Dedifferentiated amniotic fluid mesenchymal stem cell (primary cell): ENCODE results near the gene LARP7.
"Not testable (repeated sequence)": the region's sequence is repeated elsewhere in the genome, so short reads cannot be mapped to it uniquely, and the experiment has no call there.

Source experiments
- DNase-seq: peaks from one replicate; pipeline ENCODE4 v3.0.0-alpha.2; 2016; ENCODE audit errors: extremely low spot score

Gene LARP7

GRCh38 chr4:112636688-112637551, at the start of gene LARP7, which contains the start of gene ZGRF1:
Gene LARP7, plus strand, starts transcription at chr4:112637143. Its CDS starts 7,527 bp downstream, at chr4:112644670.
Gene ZGRF1, minus strand, starts transcription at chr4:112636909. Its CDS starts 3,733 bp downstream, at chr4:112633176.
- DNase-seq: peak; percentile 100

DNA sequence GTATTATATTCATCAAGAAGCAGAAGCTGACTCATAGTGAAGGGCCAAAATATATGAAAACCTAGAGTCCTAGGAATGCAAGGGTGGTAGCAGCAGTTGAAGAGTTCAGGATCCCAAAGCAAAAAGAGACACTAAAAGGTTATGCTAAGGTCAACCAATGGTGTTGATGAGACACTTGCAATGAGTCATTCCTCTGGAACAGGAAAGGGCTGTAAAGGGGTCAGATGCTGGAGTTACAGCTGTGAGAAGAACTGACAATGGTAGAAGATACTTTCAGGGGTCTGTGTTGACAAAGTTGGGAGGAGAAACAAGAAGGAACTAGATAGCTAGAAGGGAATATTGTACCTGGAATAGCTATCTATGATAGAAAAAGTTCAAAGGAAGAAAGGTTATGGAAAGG, 47.7 kb upstream of the LARP7 start:
- no peak for DNase-seq

DNA sequence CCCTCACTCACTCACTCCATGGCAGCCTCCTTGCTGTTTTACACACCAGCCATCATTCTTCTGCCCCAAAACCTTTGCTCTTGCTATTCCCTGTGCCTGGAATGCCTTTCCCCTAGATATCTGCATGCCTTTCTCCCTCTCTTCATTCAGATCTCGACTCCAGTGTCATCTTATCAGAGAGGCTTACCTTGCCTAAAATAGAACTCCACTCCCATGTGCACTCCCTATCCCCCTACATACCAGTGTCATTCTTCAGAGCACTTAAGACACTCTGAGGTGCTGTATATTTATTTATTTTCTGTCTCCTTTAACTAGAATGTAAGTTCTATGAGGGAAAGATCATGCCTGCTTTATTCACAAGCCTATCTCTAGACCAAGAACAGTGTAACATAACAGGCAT, 45.4 kb upstream of the LARP7 start:
- DNase-seq: no peak

- DNase-seq: no peak
Observed at GRCh38 chr4:112592717-112593116, 44.2 kb upstream of the LARP7 start.

GRCh38 chr4:112593438-112594133, 43.4 kb upstream of the LARP7 start:
- no peak for DNase-seq

GRCh38 chr4:112594993-112595392, 42.0 kb upstream of the LARP7 start:
- no peak for DNase-seq

- DNase-seq: peak; percentile 74
Observed at GRCh38 chr4:112604589-112604988, 32.4 kb upstream of the LARP7 start.

GRCh38 chr4:112612814-112613213, 24.1 kb upstream of the LARP7 start:
- DNase-seq: not testable (repeated sequence)

DNA sequence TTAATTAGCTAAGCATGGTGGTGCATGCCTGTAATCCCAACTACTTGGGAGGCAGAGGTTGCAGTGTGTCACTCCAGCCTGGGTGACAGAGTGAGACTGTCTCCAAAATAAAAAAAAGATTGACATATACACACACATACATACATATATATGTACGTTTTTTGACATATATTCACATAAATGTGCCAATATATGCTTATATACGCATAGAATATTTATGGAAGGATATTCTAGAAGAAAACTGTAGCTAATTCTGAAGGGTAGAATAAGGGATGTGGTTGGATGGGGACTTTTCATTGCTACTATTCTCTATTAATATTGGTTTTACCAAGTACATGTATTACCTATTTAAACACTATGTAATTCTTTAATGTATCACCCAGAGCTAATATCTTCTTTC, 20.0 kb upstream of the LARP7 start:
- no peak for DNase-seq

DNA sequence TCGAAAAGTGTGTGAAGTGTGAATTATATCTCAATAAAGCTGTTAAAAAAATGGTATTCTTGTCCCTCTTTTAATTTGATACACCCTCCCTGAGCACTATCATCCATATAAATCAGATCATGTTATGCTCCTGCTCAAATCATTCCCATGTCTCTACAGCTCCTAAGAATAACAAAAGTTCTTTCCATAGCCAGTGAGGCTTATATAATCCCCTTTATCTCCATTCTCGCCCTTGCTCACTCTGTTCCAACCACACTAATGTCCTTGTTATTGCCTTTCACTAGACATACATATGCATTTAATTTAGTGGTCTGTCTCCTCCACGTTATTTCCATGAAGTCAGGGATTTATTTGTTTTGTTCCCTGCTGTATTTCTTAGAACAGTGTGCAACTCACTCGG, 10.7 kb upstream of the LARP7 start:
- DNase-seq: no peak

GRCh38 chr4:112633477-112634235, 3.3 kb upstream of the LARP7 start:
- DNase-seq: peak; percentile 66

DNA sequence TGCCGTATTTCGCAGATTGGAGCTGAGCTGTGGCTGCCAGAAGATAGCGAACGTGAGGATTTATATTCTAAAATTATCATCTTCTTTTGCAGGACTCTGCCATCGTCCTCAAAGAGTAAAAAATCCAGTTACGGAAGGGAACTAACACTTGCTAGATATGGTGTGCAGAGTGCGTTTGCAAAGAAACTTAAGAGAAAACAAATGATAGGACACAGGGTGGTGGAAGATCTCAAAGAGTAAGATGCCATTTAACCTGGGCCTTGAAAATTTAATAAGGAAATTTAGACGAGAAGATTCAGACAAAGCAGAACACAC, 566 bp downstream of the LARP7 start:
- DNase-seq: no peak

- no peak for DNase-seq
Observed at GRCh38 chr4:112642526-112642925, 5.6 kb downstream of the LARP7 start.

DNA sequence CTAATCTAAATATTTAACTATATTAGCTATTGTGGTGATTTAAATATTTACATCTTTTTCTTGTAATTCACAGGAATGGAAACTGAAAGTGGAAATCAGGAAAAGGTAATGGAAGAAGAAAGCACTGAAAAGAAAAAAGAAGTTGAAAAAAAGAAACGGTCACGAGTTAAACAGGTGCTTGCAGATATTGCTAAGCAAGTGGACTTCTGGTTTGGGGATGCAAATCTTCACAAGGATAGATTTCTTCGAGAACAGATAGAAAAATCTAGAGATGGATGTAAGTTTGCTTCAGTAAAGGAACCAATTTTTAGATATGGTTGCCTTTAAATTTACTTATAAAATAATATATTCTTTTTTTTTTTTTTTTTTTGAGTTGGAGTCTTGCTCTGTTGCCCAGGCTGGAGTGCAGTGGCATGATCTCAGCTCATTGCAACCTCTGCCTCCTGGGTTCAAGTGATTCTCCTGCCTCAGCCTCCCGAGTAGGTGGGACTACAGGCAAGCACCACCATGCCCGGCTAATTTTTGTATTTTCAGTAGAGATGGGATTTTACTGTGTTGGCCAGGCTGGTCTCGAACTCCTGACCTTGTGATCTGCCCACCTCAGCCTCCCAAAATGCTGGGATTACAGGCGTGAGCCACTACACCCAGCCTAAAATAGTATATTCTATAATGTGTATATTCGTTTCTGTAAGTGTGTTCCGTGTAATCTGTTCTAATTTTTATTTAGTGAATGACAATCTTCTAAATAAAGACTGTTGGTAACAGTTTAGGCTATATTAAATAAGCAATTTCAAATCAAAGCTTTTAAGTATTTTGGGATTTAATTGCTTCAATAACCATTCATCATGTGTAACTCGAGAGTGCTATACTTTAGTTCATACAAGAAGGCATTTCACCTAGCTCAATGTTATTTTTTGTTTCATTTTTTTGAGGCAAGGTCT, 7.9 kb downstream of the LARP7 start:
- DNase-seq: not testable (repeated sequence)

DNA sequence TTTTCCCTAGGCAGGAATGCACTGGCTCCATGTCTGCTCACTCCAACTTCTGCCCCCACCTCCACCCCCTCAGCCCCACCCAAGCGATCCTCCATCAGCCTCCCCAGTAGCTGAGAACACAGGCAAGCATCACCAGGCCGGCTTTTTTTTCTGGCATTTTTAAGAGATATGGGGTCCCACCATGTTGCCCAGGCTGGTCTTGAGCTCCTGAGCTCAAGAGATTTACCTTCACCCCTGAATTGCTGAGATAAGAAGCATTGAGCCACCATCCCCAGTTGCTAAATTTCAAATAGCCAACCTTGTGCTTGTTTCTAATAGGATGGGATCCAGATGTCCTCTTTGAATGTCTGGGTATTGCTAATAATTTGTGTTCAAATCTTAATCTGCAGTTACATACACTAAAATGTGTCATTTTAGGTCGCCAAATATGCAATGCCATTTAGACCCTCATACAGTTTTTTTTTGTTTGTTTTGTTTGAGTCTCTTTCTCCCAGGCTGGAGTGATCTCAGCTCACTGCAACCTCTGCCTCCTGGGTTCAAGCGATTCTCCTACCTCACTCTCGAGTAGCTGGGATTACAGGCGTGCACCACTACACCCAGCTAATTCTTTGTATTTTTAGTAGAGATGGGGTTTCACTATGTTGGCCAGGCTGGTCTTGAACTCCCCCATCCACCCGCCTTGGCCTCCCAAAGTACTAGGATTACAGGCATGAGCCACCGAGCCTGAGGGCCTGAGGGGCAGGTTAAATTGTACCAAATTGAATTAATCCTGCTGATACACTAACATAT, 8.8 kb downstream of the LARP7 start:
- DNase-seq: no peak

DNA sequence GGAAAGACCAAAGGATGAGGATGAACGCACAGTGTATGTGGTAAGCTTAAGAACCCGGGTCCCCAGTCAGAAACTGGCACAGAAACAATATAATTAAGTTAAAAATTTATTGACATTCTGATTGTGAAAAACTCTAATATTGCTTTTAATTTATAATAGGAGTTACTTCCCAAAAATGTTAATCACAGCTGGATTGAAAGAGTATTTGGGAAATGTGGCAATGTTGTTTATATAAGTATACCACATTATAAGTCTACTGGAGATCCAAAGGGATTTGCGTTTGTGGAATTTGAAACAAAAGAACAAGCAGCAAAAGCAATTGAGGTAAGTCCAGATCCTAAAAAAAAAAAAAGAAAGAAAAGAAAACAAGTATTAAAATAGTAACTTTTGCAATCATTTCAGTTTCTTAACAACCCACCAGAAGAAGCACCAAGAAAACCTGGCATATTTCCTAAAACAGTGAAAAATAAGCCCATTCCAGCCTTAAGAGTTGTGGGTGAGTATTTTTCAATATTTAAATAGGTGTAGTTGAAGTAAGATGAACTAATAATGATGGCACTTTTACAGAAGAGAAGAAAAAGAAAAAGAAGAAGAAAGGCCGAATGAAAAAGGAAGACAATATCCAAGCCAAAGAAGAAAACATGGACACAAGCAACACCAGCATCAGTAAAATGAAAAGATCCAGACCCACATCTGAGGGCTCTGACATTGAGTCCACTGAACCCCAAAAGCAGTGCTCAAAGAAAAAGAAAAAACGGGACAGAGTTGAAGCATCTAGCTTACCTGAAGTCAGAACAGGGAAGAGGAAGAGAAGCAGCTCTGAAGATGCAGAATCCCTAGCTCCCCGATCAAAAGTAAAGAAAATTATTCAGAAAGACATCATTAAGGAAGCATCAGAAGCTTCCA, 9.9 kb downstream of the LARP7 start:
- no peak for DNase-seq

DNA sequence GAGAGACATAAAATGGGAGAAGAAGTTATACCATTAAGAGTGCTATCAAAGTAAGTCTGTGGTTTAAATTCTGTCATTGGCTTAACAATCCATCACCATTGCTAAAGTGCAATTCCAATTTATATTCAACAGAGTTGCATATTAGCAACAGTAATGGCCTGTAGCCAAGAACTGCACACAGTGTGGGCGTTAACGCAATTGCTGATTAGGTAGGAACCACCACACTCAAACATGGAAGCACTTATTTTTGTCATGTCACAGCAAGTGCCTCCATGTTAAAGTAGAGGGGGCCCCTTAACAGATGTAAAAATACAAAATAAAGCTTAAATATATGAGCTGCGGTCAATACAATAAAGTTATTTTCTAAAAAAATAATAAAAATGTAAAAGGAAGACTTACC, 10.8 kb downstream of the LARP7 start:
- DNase-seq: no peak

GRCh38 chr4:112648263-112649054, 11.5 kb downstream of the LARP7 start:
- no peak for DNase-seq

- no peak for DNase-seq
Observed at GRCh38 chr4:112649055-112649408, 12.1 kb downstream of the LARP7 start.
